HG03066 (cell line): ENCODE data around the gene C3orf33.
A peak's percentile ranks its signal among the peaks of the same experiment; 100 is the strongest.
"Not testable (repeated sequence)": the region's sequence is repeated elsewhere in the genome, so short reads cannot be mapped to it uniquely, and the experiment has no call there.

Experiments used
- ATAC-seq: cut with Tn5 transposase; IDR thresholded peaks from one replicate; pipeline ENCODE4 v1.9.1; 2021; ENCODE audit warnings: low read depth; ENCODE audit not compliant: unreplicated experiment

The C3orf33 gene

GRCh38 chr3:155805802-155806618 is at the start of gene C3orf33:
C3orf33 (minus strand) TSS chr3:155806278; CDS start chr3:155806252, 26 bp downstream.
- peak; percentile 95 for ATAC-seq

- peak; percentile 93 for ATAC-seq
Observed at GRCh38 chr3:155854141-155854940, 48.3 kb upstream of the C3orf33 start, which contains the start of gene SLC33A1. SLC33A1 (minus strand) TSS chr3:155854427; CDS start chr3:155853997, 430 bp downstream.

GRCh38 chr3:155853214-155854140 is 47.4 kb upstream of the C3orf33 start:
- ATAC-seq = peak; percentile 1

GRCh38 chr3:155852341-155852740 is 46.3 kb upstream of the C3orf33 start:
- no peak for ATAC-seq

GRCh38 chr3:155849404-155849803 is 43.3 kb upstream of the C3orf33 start:
- ATAC-seq = not testable (repeated sequence)

GRCh38 chr3:155847993-155848392 is 41.9 kb upstream of the C3orf33 start:
- no peak for ATAC-seq

GRCh38 chr3:155846119-155846518 is 40.0 kb upstream of the C3orf33 start:
- ATAC-seq = no peak

- no peak for ATAC-seq
Observed at GRCh38 chr3:155843569-155843968, 37.5 kb upstream of the C3orf33 start.

GRCh38 chr3:155835341-155836071 is 29.4 kb upstream of the C3orf33 start:
- no peak for ATAC-seq

GRCh38 chr3:155828490-155829098 is 22.5 kb upstream of the C3orf33 start:
- ATAC-seq = not testable (repeated sequence)

- no peak for ATAC-seq
Observed at GRCh38 chr3:155815030-155815545, 9.0 kb upstream of the C3orf33 start.

GRCh38 chr3:155813224-155813623 is 7.1 kb upstream of the C3orf33 start:
- ATAC-seq = not testable (repeated sequence)

GRCh38 chr3:155809181-155809580 is 3.1 kb upstream of the C3orf33 start:
- ATAC-seq = no peak

- no peak for ATAC-seq
Observed at GRCh38 chr3:155807823-155808222, 1.7 kb upstream of the C3orf33 start.

- peak; percentile 33 for ATAC-seq
Observed at GRCh38 chr3:155805204-155805801, 775 bp downstream of the C3orf33 start.

- ATAC-seq = no peak
Observed at GRCh38 chr3:155804323-155804722, 1.8 kb downstream of the C3orf33 start.

- no peak for ATAC-seq
Observed at GRCh38 chr3:155792532-155792931, 13.5 kb downstream of the C3orf33 start.

GRCh38 chr3:155791190-155791589 is 14.9 kb downstream of the C3orf33 start:
- ATAC-seq = no peak
